GM18502 (cell line): ENCODE results near the gene GLP1R.
"Not testable (repeated sequence)": the region's sequence is repeated elsewhere in the genome, so short reads cannot be mapped to it uniquely, and the experiment has no call there.

Experiments used
- ATAC-seq: cut with Tn5 transposase; IDR thresholded peaks from one replicate; pipeline ENCODE4 v1.9.1; 2021; ENCODE audit warnings: mild to moderate bottlenecking; ENCODE audit not compliant: unreplicated experiment, poor library complexity

The GLP1R gene

GRCh38 chr6:39108041-39108839, 59.7 kb downstream of the GLP1R start:
- ATAC-seq, result no peak

GRCh38 chr6:39111280-39111679, 62.7 kb downstream of the GLP1R start:
- no peak for ATAC-seq

- no peak for ATAC-seq
Measured at GRCh38 chr6:39113788-39114187, 65.2 kb downstream of the GLP1R start.

- ATAC-seq, result peak; percentile 22
Measured at GRCh38 chr6:39114388-39114703, 65.8 kb downstream of the GLP1R start.

- ATAC-seq, result peak; percentile 94
Measured at GRCh38 chr6:39114704-39115599, 66.4 kb downstream of the GLP1R start, which contains the start of gene SAYSD1. Gene SAYSD1, minus strand, starts transcription at chr6:39115186. Its CDS starts 97 bp downstream, at chr6:39115089.

GRCh38 chr6:39118921-39119320, 70.3 kb downstream of the GLP1R start:
- no peak for ATAC-seq

GRCh38 chr6:39124114-39124513, 75.5 kb downstream of the GLP1R start:
- ATAC-seq, result no peak

GRCh38 chr6:39128106-39128505, 79.5 kb downstream of the GLP1R start:
- ATAC-seq, result no peak

GRCh38 chr6:39128832-39129231, 80.3 kb downstream of the GLP1R start:
- ATAC-seq, result no peak

GRCh38 chr6:39130691-39131090, 82.1 kb downstream of the GLP1R start:
- no peak for ATAC-seq

GRCh38 chr6:39134761-39135160, 86.2 kb downstream of the GLP1R start:
- not testable (repeated sequence) for ATAC-seq

GRCh38 chr6:39136207-39136606, 87.6 kb downstream of the GLP1R start:
- ATAC-seq, result not testable (repeated sequence)

- ATAC-seq, result no peak
Measured at GRCh38 chr6:39137245-39137644, 88.7 kb downstream of the GLP1R start.
